GM21619 (cell line): Measurements from ENCODE around the gene RTKN.
A peak's percentile ranks its signal among the peaks of the same experiment; 100 is the strongest.
"Not testable (repeated sequence)": the region's sequence is repeated elsewhere in the genome, so short reads cannot be mapped to it uniquely, and the experiment has no call there.

ENCODE experiments used
- ATAC-seq: cut with Tn5 transposase; IDR thresholded peaks from one replicate; pipeline ENCODE4 v1.9.1; 2021; ENCODE audit not compliant: unreplicated experiment

The RTKN gene

GRCh38 chr2:74441690-74442482, at the start of gene RTKN:
TSS of gene RTKN (minus strand) at chr2:74441937. CDS start at chr2:74441816, 121 bp downstream.
- ATAC-seq = no peak

- ATAC-seq = no peak
Measured at GRCh38 chr2:74489906-74490305, 48.2 kb upstream of the RTKN start.

GRCh38 chr2:74488643-74489481, 47.1 kb upstream of the RTKN start:
- ATAC-seq = no peak

- no peak for ATAC-seq
Measured at GRCh38 chr2:74486141-74486540, 44.4 kb upstream of the RTKN start.

- ATAC-seq = not testable (repeated sequence)
Measured at GRCh38 chr2:74483675-74484164, 42.0 kb upstream of the RTKN start.

GRCh38 chr2:74482801-74483674, 41.3 kb upstream of the RTKN start, which contains the start of the genes CCDC142 and TTC31:
TSS of gene CCDC142 (minus strand) at chr2:74482998. CDS start at chr2:74482837, 161 bp downstream.
TSS of gene TTC31 (plus strand) at chr2:74483081. CDS start at chr2:74483096, 15 bp downstream.
- ATAC-seq = peak; percentile 92

GRCh38 chr2:74481961-74482800, 40.4 kb upstream of the RTKN start:
- peak; percentile 40 for ATAC-seq

- ATAC-seq = no peak
Measured at GRCh38 chr2:74481431-74481830, 39.7 kb upstream of the RTKN start.

GRCh38 chr2:74474899-74475298, 33.2 kb upstream of the RTKN start:
- ATAC-seq = no peak

GRCh38 chr2:74474481-74474880, 32.7 kb upstream of the RTKN start:
- ATAC-seq = no peak

- ATAC-seq = no peak
Measured at GRCh38 chr2:74472945-74473258, 31.2 kb upstream of the RTKN start.

GRCh38 chr2:74472086-74472944, 30.6 kb upstream of the RTKN start, which contains the start of gene MRPL53:
TSS of gene MRPL53 (minus strand) at chr2:74472680. CDS start at chr2:74472660, 20 bp downstream.
- peak; percentile 81 for ATAC-seq

- ATAC-seq = no peak
Measured at GRCh38 chr2:74471332-74472065, 29.8 kb upstream of the RTKN start.

- not testable (repeated sequence) for ATAC-seq
Measured at GRCh38 chr2:74470742-74471141, 29.0 kb upstream of the RTKN start.

- ATAC-seq = no peak
Measured at GRCh38 chr2:74464406-74464805, 22.7 kb upstream of the RTKN start.

GRCh38 chr2:74462786-74463105, 21.0 kb upstream of the RTKN start:
- ATAC-seq = no peak

- ATAC-seq = no peak
Measured at GRCh38 chr2:74462054-74462785, 20.5 kb upstream of the RTKN start.
